GM19035 (cell line): Measurements from ENCODE around the gene DCLK2.

Source experiments
- ATAC-seq: cut with Tn5 transposase; IDR thresholded peaks from one replicate; pipeline ENCODE4 v1.9.1; 2021; ENCODE audit not compliant: unreplicated experiment

The DCLK2 gene

GRCh38 chr4:150115851-150116250 is 37.6 kb downstream of the DCLK2 start:
- no peak for ATAC-seq

- no peak for ATAC-seq
Measured at GRCh38 chr4:150116506-150116905, 38.3 kb downstream of the DCLK2 start.

GRCh38 chr4:150117094-150117493 is 38.8 kb downstream of the DCLK2 start:
- ATAC-seq: no peak

DNA sequence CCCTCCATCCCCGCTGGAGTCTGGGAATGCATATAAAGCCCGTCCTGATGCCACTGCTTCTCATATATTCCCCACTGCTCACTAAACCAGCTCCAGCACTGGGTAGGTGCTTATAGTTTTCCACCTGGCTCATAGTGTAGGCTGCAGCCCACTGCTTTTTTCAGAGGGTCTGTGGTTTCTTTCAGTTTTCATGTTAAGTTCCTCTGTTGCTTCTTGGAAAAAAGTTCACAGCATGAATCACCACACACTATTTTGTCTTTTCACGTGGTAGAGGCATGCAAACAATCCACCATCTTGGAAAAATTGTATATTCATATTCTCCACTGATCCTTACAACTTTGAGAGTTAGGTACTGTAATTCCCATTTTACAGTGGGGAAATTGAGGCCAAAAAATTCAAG is 39.4 kb downstream of the DCLK2 start:
- ATAC-seq: no peak

DNA sequence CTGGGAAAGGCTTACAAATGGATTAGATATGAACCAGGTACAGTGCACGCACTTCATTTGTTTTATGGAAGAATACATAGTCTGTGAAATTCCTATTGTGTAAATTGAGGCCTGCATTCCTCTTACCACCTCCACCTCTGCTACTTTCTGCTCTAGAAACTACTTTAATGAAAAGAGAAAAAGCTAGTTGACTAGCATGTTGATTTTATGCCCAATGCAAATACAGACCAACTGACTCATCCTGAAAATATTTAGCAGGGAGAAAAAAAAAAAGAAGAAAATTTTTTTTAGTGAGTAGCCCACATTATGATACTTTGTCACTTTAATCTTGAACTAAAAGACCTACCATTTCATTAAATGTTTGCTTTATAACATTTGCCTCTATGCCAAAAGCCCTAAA is 41.2 kb downstream of the DCLK2 start:
- ATAC-seq: no peak

- no peak for ATAC-seq
Measured at GRCh38 chr4:150123087-150123486, 44.8 kb downstream of the DCLK2 start.

DNA sequence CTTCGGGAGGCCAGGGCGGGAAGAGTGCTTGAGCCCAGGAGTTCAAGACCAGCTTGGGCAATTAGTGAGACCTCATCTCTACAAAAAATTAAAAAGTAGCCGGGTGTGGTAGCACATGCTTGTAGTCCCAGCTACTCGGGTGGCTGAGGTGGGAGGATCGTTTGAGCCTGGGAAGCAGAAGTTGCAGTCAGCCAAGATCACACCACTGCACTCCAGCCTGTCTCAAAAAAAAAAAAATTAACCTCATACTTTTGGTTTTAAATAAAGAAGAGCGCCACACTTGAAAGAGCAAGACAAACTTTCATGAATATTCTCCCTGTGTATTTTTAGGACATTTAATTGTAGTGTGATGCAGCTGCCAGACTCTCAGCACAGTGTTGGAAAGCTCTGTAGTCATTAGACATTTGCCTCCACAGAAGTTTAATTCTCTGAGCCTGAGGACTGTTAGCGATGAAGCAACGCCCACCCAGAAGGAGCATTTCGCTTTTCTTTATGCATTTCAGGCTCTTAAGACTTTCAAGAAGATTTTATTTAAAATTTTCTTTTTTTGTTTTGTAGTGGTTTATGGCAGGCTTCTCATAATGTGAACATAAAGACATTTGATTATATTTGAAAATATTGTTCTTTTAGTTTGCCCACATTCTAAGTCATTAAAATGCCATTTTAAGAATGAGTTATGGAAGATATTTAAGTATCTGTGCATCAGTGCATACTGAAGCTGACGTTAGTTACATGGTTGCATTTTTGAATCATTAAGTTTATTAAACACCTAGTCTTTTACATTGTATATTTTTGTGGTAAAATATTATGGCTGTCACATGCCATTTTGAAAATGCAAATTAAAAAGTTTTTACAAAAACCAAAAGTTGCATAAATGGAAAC is 45.8 kb downstream of the DCLK2 start:
- ATAC-seq: no peak

DNA sequence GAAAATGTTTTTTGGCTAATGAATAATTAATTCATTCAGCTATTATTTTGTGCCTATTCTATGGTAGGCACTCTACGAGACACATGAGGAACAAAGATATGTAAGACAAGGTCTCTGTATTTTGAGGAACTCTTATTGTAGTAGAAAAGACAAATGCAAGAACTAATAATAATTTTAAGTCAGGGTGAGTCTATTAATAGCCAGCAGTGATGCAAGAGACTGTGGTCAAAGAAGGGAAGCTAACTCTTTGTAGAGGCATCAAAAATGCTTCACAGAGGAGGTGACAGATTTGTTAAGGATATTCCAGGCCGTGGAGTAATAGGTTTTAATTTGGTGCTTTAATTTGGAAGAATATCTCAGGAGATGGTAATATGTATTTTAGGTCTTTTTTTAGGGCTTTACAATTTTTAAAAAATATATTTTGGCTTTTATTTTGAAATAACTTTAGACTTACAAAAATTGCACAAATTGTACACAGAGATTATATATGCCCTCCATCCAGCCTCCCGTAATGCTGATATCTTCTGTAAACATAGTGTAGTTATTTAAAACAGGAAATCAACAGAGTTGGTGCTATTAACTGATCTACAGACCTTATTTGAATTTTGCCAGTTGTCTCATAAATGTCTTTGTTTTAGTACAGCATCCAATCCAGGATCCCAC is 48.1 kb downstream of the DCLK2 start:
- peak; percentile 11 for ATAC-seq

DNA sequence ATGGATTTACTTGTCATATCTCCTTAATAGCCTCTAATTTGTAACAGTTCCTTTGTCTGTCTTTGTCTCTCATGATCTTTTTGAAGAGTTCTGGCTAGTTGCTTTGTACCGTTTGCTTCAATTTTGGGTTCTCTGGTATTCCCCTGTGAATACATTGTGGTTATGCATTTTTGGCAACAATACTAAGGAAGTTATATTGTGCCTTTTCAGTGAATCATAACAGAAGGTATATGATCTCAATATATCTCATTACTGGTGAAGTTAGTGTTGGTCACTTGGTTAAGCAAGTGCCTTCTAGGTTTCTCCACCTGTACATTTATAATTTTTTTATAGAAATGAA is 48.6 kb downstream of the DCLK2 start:
- ATAC-seq: peak; percentile 60

DNA sequence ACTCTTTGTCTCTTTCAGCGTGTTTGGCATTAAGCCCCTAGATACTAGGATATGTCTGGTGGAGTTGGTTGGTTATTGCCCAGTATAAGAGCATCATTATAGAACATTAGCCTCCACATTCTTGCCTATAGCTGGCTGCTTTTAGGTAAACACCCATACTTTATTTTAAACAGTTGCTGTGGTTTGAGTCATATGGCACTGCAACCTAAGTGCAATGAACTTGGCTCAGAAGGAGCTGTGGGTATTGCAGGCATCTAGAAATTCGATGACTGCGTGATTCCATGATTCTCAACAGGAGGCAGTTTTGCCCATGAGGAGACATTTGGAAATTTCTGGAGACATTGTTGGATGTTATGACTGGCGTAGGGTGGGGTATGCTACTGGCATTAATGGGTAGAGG is 49.5 kb downstream of the DCLK2 start:
- no peak for ATAC-seq

- no peak for ATAC-seq
Measured at GRCh38 chr4:150130933-150131332, 52.7 kb downstream of the DCLK2 start.

DNA sequence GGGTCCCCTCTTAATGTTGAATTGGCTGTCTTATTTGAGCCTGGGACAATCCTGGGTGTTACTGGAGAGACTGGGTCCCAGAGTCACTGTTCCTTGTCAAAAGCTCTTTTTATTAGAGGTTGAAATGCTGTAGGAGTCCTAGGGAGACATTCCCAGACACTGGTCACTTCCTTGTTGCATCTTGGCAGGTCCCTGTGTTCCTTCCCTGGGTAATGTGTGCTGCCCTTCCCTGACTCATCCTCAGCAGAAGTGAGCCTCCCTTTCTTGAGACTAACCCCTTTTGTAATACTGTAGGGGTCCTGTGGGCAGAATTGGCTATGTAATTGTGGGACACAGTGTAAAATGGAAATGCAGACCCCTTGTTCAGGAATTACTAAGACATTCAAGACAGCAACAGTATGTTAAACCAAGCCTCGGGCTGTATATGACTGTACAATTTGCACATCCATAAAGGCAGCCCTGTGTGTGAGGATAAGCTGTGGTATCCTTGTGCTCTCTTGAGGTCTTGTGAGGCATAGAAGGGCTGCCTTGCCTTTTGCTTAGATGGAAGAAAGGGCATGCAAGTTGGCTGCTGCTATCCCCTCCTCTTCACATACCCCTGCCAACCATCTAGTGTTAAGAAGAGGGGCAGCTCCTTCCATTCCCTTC is 53.5 kb downstream of the DCLK2 start:
- ATAC-seq: no peak

- ATAC-seq: no peak
Measured at GRCh38 chr4:150133605-150134004, 55.4 kb downstream of the DCLK2 start.

DNA sequence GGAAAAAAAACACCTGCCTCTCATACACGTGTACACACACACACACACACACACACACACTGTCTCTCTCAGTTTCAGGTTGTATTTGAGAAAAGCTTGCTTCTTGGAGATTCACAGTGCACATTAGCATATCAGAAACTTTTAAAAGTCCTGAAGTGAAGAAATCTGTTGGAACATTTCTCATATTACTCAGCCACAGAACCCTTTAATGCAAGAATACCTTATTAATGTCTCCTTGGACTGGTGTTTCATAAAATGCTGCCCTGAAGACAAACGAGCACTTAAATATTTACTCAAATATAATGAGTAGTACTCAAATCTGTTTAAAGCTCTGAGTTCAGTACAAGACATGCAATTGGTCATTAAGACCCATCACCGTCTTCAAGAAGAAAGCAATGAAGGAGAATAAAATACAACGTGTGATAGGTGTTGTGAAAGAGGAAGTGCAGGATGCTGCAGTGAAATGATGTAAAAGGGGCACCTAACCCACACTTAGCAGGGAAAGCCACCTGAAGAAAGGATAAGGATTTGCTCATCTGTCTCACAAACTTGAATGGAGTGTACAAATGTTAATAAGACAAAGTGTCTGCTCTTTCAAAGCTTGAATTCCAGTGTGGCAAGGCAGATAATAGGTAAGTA is 57.0 kb downstream of the DCLK2 start:
- ATAC-seq: no peak

GRCh38 chr4:150136036-150136435 is 57.8 kb downstream of the DCLK2 start:
- no peak for ATAC-seq

- no peak for ATAC-seq
Measured at GRCh38 chr4:150136481-150136880, 58.2 kb downstream of the DCLK2 start.

DNA sequence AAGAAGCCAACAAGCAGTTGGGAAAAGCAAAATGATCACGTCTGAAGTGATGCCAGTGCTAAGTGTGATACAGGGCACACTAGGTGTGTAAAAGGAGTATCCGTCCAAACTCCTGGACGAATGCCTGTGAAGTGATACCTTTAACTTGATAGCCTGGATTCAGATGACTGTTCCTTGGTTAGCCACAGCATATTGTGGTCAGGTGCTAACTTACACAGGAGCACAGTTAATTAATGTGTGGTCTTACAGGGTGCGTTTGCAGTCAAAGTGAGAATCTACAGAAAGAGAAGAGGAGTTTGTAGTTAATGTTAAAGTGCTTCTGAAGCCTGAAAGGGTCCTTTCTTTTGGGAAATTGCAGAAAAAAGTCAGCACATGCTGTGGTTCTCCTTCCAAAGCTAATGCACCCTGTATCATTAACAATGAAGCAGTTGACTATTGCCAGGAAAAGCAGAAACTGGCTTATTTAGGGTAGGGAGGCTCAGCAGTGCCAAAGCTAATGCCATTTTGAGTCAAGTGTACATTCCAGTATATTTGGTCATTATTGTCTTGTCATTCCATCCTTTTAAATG is 61.1 kb downstream of the DCLK2 start:
- ATAC-seq: no peak

DNA sequence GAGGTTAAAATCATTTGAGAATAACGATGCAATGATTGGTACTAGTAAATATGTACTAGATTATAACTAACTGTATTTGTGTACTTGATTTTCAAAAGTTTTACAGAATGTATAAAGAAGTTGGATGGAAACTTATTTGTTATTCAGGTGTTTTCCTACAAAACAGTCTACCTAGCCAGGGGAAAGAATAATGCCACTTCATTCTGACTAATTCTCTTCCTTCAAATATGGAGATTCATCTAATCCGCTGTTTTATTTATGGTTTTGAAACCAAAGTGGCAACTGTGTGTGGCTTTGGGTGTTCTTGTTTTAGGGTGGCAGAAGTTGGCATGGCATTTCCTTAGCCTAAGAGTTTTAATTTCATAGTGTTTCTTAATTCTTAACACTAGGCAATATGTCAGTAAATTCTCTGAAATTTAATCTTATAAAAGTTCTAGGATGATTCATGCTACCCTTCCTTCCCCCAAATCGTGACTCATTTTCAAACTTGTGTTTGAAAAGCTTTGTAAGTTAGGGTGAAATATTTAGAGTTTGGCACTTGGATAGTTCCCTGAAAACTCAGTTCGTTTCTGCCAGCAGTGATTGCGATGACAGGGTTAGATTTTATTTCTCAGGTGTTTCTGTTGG is 62.6 kb downstream of the DCLK2 start:
- no peak for ATAC-seq

- no peak for ATAC-seq
Measured at GRCh38 chr4:150141756-150142155, 63.5 kb downstream of the DCLK2 start.

DNA sequence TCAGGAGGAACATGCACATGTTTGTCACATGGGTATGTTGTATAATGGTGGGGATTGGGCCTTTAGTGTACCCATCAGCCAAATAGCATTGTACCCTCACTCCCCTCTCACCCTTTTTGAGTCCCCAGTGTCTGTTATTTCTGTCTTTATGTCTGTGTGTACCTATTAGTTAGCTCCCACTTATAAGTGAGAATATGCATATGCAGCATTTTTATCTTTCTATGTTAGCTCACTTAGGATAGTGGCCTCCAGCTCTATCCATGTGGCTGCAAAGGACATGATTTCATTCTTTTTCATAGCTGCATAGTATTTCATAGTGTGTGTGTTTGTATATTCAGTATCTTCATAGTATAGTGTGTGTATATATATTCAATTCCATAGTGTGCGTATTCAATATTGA is 64.6 kb downstream of the DCLK2 start:
- no peak for ATAC-seq
